Hepatocyte (in vitro differentiated cells): ENCODE measurements around the gene RAG1. TPM values are rescaled to one million over a fixed set of nuclear protein-coding genes. Genes with fewer than 3 reads are reported as not detected.

ENCODE experiments used
- DNase-seq: peaks from one replicate; pipeline ENCODE4 v3.0.0-alpha.2; 2016; ENCODE audit warnings: low spot score
- H2AFZ ChIP-seq: fragments of 200-600 bp; sonication (generic); 2 replicates; pipeline ENCODE4 v1.6.0; 2016; ENCODE audit warnings: antibody characterized with exemption, mild to moderate bottlenecking
- H3K27ac ChIP-seq: fragments of 200-600 bp; sonication (generic); 2 replicates; pipeline ENCODE4 v1.5.1; 2016; ENCODE audit warnings: mild to moderate bottlenecking
- H3K27me3 ChIP-seq: fragments of 200-600 bp; sonication (generic); 2 replicates; pipeline ENCODE4 v1.6.1; 2016
- H3K36me3 ChIP-seq: fragments of 200-600 bp; sonication (generic); replicated peaks from 2 replicates; pipeline ENCODE4 v1.5.1; 2016; ENCODE audit warnings: low read depth; ENCODE audit not compliant: insufficient read depth
- H3K4me1 ChIP-seq: fragments of 200-600 bp; sonication (generic); 2 replicates; pipeline ENCODE4 v1.5.1; 2016; ENCODE audit warnings: mild to moderate bottlenecking, moderate library complexity; ENCODE audit not compliant: insufficient read depth
- H3K4me2 ChIP-seq: fragments of 200-600 bp; sonication (generic); 2 replicates; pipeline ENCODE4 v1.6.0; 2016
- H3K4me3 ChIP-seq: fragments of 200-600 bp; sonication (generic); 2 replicates; pipeline ENCODE4 v1.5.1; 2016; ENCODE audit warnings: mild to moderate bottlenecking
- H3K79me2 ChIP-seq: fragments of 200-600 bp; sonication (generic); 2 replicates; pipeline ENCODE4 v1.6.0; 2017; ENCODE audit warnings: mild to moderate bottlenecking
- H3K9me2 ChIP-seq: fragments of 200-600 bp; sonication (generic); replicated peaks from 2 replicates; pipeline ENCODE4 v1.6.0; 2017; ENCODE audit warnings: mild to moderate bottlenecking; ENCODE audit not compliant: insufficient read depth
- H3K9me3 ChIP-seq: fragments of 200-600 bp; sonication (generic); 2 replicates; pipeline ENCODE4 v1.5.1; 2016; ENCODE audit warnings: low read depth, mild to moderate bottlenecking
- H4K20me1 ChIP-seq: fragments of 200-600 bp; sonication (generic); 2 replicates; pipeline ENCODE4 v1.6.0; 2016; ENCODE audit warnings: mild to moderate bottlenecking; ENCODE audit not compliant: insufficient read depth, poor library complexity, severe bottlenecking
- CTCF ChIP-seq: fragments of 200-600 bp; sonication (generic); IDR thresholded peaks from 2 replicates; pipeline ENCODE4 v1.5.1; 2016; ENCODE audit warnings: antibody characterized with exemption, mild to moderate bottlenecking; ENCODE audit not compliant: poor library complexity
- EZH2 ChIP-seq: fragments of 200-600 bp; sonication (generic); IDR thresholded peaks from 2 replicates; pipeline ENCODE4 v1.6.1; 2016; ENCODE audit warnings: antibody characterized with exemption, mild to moderate bottlenecking, borderline replicate concordance
- EZH2phosphoT487 ChIP-seq: fragments of 200-600 bp; sonication (generic); IDR thresholded peaks from one replicate; pipeline ENCODE4 v1.6.1; 2018; ENCODE audit warnings: antibody characterized with exemption, mild to moderate bottlenecking, low read depth, moderate library complexity; ENCODE audit not compliant: unreplicated experiment, severe bottlenecking
- WGBS: methylation state at CpG from one replicate; pipeline ENCODE4 v1.1.6; 2016; ENCODE audit warnings: low lambda C conversion rate; ENCODE audit errors: missing lambda C conversion rate; 5-methylcytosine and 5-hydroxymethylcytosine counted together
- polyA plus RNA-seq: library from polyadenylated mRNA; unstranded; fragments of >200 nt; fragmentation: Nextera tagmentation; extraction: Ambion mirVana; gene quantifications from 2 replicates; pipeline ENCODE4 v1.2.1, GENCODE V29; 2016
- total RNA-seq: library from RNA; depleted of rRNA; stranded (reverse); fragments of >200 nt; gene quantifications from 2 replicates; pipeline ENCODE4 v1.2.3, GENCODE V29; 2014

The RAG1 gene
- total and polyA plus RNA-seq, 2 experiments from 2014 or later, result 1.0 to 1.5 TPM

GRCh38 chr11:36605221-36606216, 37.7 kb downstream of the RAG1 start:
- no peak for DNase-seq
- H2AFZ ChIP-seq, result no peak overlapping the region
- TF ChIP-seq EZH2phosphoT487, result no peak
- TF ChIP-seq CTCF, result no peak
- no peak for TF ChIP-seq EZH2
- no peaks in the 10 kb centered on the region for H3K79me2 ChIP-seq
- H3K4me1 ChIP-seq, result no peaks in the 10 kb centered on the region
- no peaks in the 10 kb centered on the region for H3K9me2 ChIP-seq
- no peak overlapping the region for H3K4me3 ChIP-seq
- no peaks in the 10 kb centered on the region for H3K9me3 ChIP-seq
- 82% methylated on average over 6 of the region's 6 CpGs for WGBS
- no peaks in the 10 kb centered on the region for H3K27me3 ChIP-seq
- H3K4me2 ChIP-seq, result no peak overlapping the region
- no peak overlapping the region for H3K27ac ChIP-seq
- no peaks in the 10 kb centered on the region for H4K20me1 ChIP-seq
- no peaks in the 10 kb centered on the region for H3K36me3 ChIP-seq

GRCh38 chr11:36608491-36609199, 40.8 kb downstream of the RAG1 start:
- H3K9me3 ChIP-seq, result no peaks in the 10 kb centered on the region
- H2AFZ ChIP-seq, result no peak overlapping the region
- H3K36me3 ChIP-seq, result no peaks in the 10 kb centered on the region
- H3K79me2 ChIP-seq, result no peaks in the 10 kb centered on the region
- DNase-seq, result no peak
- no peak overlapping the region for H3K4me3 ChIP-seq
- H3K4me2 ChIP-seq, result no peak overlapping the region
- 88% methylated on average over 1 of the region's 1 CpG for WGBS
- no peaks in the 10 kb centered on the region for H3K4me1 ChIP-seq
- no peaks in the 10 kb centered on the region for H3K9me2 ChIP-seq
- no peaks in the 10 kb centered on the region for H4K20me1 ChIP-seq
- H3K27me3 ChIP-seq, result no peaks in the 10 kb centered on the region
- no peak overlapping the region for H3K27ac ChIP-seq
- no peak for TF ChIP-seq EZH2

- Histone ChIP-seq H3K36me3 (no peaks in the 10 kb centered on the region), H3K4me1 (no peaks in the 10 kb centered on the region)
- 70% methylated on average over 2 of the region's 2 CpGs for WGBS
These were observed 41.6 kb downstream of the RAG1 start for GRCh38 chr11:36609383-36609782.

More at GRCh38 chr11:36609383-36609782, 41.6 kb downstream of the RAG1 start:
- Histone ChIP-seq H3K4me3 (no peak overlapping the region), H3K27ac (no peak overlapping the region), H3K9me3 (no peaks in the 10 kb centered on the region), H2AFZ (no peak overlapping the region), H4K20me1 (no peaks in the 10 kb centered on the region), H3K4me2 (no peak overlapping the region), H3K79me2 (no peaks in the 10 kb centered on the region), H3K27me3 (no peaks in the 10 kb centered on the region), H3K9me2 (no peaks in the 10 kb centered on the region)
- TF ChIP-seq EZH2 (no peak), CTCF (no peak), EZH2phosphoT487 (no peak)
- DNase-seq, result no peak
